Type B pancreatic cell (in vitro differentiated cells): Measurements from ENCODE around the gene TRIM4. TPM values are rescaled to one million over a fixed set of nuclear protein-coding genes. Genes with fewer than 3 reads are reported as not detected.
A peak's percentile ranks its signal among the peaks of the same experiment; 100 is the strongest.

Experiments used
- DNase-seq: peaks from one replicate; pipeline ENCODE4 v3.0.0; 2021; ENCODE audit warnings: mixed read lengths; ENCODE audit not compliant: unreplicated experiment; ENCODE audit errors: extremely low spot score
- H3K27ac Mint-ChIP-seq: 2 replicates; pipeline ENCODE4 v1.8.0; 2021; ENCODE audit warnings: mild to moderate bottlenecking, mixed read lengths
- H3K27me3 Mint-ChIP-seq: 2 replicates; pipeline ENCODE4 v1.8.0; 2021; ENCODE audit warnings: mixed read lengths
- H3K36me3 Mint-ChIP-seq: 2 replicates; pipeline ENCODE4 v1.8.0; 2021; ENCODE audit warnings: mixed read lengths
- H3K4me1 Mint-ChIP-seq: one replicate; pipeline ENCODE4 v1.8.0; 2021; ENCODE audit warnings: mixed read lengths; ENCODE audit not compliant: unreplicated experiment
- H3K4me3 Mint-ChIP-seq: 2 replicates; pipeline ENCODE4 v1.8.0; 2021; ENCODE audit warnings: mild to moderate bottlenecking, mixed read lengths
- H3K9me3 Mint-ChIP-seq: 2 replicates; pipeline ENCODE4 v1.8.0; 2021; ENCODE audit warnings: mixed read lengths
- CTCF ChIP-seq: fragments of 200-600 bp; sonication (generic); conservative IDR thresholded peaks from 2 replicates; pipeline ENCODE4 v1.5.0; 2021; ENCODE audit warnings: antibody characterized with exemption, mild to moderate bottlenecking
- total RNA-seq: library from RNA; stranded (reverse); gene quantifications from 2 replicates; pipeline ENCODE4 v1.2.1, GENCODE V29; 2021; ENCODE audit warnings: low replicate concordance

The TRIM4 gene
- total RNA-seq, 1 donor from 2014 or later: 13.0 TPM

- DNase-seq: no peak
- H3K4me1 Mint-ChIP-seq: no peaks in the 10 kb centered on the region
- H3K4me3 Mint-ChIP-seq: no peak overlapping the region
- H3K27ac Mint-ChIP-seq: no peak overlapping the region
- peaks cover 9% of the 10 kb centered on the region for H3K36me3 Mint-ChIP-seq
- no peaks in the 10 kb centered on the region for H3K27me3 Mint-ChIP-seq
- TF ChIP-seq CTCF: no peak
- H3K9me3 Mint-ChIP-seq: no peaks in the 10 kb centered on the region
These were observed 19.4 kb downstream of the TRIM4 start for GRCh38 chr7:99899830-99900519.

- H3K27ac Mint-ChIP-seq: peak overlapping the region; percentile 97
- DNase-seq: no peak
- peak overlapping the region; percentile 35 for H3K4me3 Mint-ChIP-seq
- peaks cover 9% of the 10 kb centered on the region for H3K36me3 Mint-ChIP-seq
- H3K9me3 Mint-ChIP-seq: no peaks in the 10 kb centered on the region
- no peaks in the 10 kb centered on the region for H3K4me1 Mint-ChIP-seq
- TF ChIP-seq CTCF: no peak
- H3K27me3 Mint-ChIP-seq: no peaks in the 10 kb centered on the region
These were observed 20.5 kb downstream of the TRIM4 start for GRCh38 chr7:99898836-99899235.

- no peak for TF ChIP-seq CTCF
- H3K27me3 Mint-ChIP-seq: no peaks in the 10 kb centered on the region
- no peak overlapping the region for H3K4me3 Mint-ChIP-seq
- H3K9me3 Mint-ChIP-seq: no peaks in the 10 kb centered on the region
- no peaks in the 10 kb centered on the region for H3K4me1 Mint-ChIP-seq
- no peak for DNase-seq
- peaks cover 7% of the 10 kb centered on the region for H3K36me3 Mint-ChIP-seq
- H3K27ac Mint-ChIP-seq: peak overlapping the region; percentile 97
These were observed 21.3 kb downstream of the TRIM4 start for GRCh38 chr7:99898023-99898357.

GRCh38 chr7:99897322-99898022, 21.9 kb downstream of the TRIM4 start:
- Mint-ChIP-seq H3K36me3 (peaks cover 1% of the 10 kb centered on the region), H3K27ac (peak overlapping the region; percentile 17), H3K4me1 (no peaks in the 10 kb centered on the region), H3K9me3 (no peaks in the 10 kb centered on the region), H3K4me3 (no peak overlapping the region), H3K27me3 (no peaks in the 10 kb centered on the region)
- no peak for DNase-seq
- TF ChIP-seq CTCF: no peak

- no peaks in the 10 kb centered on the region for H3K4me1 Mint-ChIP-seq
- no peaks in the 10 kb centered on the region for H3K9me3 Mint-ChIP-seq
- H3K27ac Mint-ChIP-seq: no peak overlapping the region
- peaks cover 3% of the 10 kb centered on the region for H3K36me3 Mint-ChIP-seq
- no peaks in the 10 kb centered on the region for H3K27me3 Mint-ChIP-seq
- DNase-seq: no peak
- no peak for TF ChIP-seq CTCF
- H3K4me3 Mint-ChIP-seq: no peak overlapping the region
These were observed 24.6 kb downstream of the TRIM4 start for GRCh38 chr7:99894738-99895137.
